Transverse colon (tissue), 4 donors: ENCODE data around the gene POLR2A.

ENCODE experiments used
- CTCF ChIP-seq, 5 experiments: fragments of 200-600 bp in 3 of 5; fragments of 450-650 bp in 2 of 5; sonication (generic) in 3 of 5; IDR thresholded peaks; 1 replicate in 2 of 5; 2 replicates in 3 of 5; pipeline ENCODE4 v1.5.1; 2016 to 2017; ENCODE audit warnings: antibody characterized with exemption in 5 of 5, inconsistent platforms in 3 of 5, mild to moderate bottlenecking in 2 of 5, moderate library complexity in 1 of 5
- EP300 ChIP-seq: sonication (generic); formaldehyde crosslinking; IDR thresholded peaks from one replicate; pipeline ENCODE4 v1.6.1; 2017; ENCODE audit warnings: antibody characterized with exemption, low read depth
- POLR2AphosphoS5 ChIP-seq, 3 donors: sonication (generic); formaldehyde crosslinking; IDR thresholded peaks; one replicate each; pipeline ENCODE4 v1.6.1; 2016; ENCODE audit warnings: antibody characterized with exemption in 3 of 3

- no peak for TF ChIP-seq POLR2AphosphoS5 (IDR thresholded peaks at IDR 0.05)
- no peak for TF ChIP-seq CTCF (IDR thresholded peaks at IDR 0.05)
- no peak for TF ChIP-seq EP300
Measured at GRCh38 chr17:7466318-7466638, 17.9 kb upstream of the POLR2A start.
